HG03060 (cell line): ENCODE results near the gene SEMA6A.
A peak's percentile ranks its signal among the peaks of the same experiment; 100 is the strongest.

Experiments
- ATAC-seq: cut with Tn5 transposase; IDR thresholded peaks from one replicate; pipeline ENCODE4 v1.9.1; 2021; ENCODE audit warnings: low read depth, moderate number of reproducible peaks; ENCODE audit not compliant: unreplicated experiment

The SEMA6A gene

DNA sequence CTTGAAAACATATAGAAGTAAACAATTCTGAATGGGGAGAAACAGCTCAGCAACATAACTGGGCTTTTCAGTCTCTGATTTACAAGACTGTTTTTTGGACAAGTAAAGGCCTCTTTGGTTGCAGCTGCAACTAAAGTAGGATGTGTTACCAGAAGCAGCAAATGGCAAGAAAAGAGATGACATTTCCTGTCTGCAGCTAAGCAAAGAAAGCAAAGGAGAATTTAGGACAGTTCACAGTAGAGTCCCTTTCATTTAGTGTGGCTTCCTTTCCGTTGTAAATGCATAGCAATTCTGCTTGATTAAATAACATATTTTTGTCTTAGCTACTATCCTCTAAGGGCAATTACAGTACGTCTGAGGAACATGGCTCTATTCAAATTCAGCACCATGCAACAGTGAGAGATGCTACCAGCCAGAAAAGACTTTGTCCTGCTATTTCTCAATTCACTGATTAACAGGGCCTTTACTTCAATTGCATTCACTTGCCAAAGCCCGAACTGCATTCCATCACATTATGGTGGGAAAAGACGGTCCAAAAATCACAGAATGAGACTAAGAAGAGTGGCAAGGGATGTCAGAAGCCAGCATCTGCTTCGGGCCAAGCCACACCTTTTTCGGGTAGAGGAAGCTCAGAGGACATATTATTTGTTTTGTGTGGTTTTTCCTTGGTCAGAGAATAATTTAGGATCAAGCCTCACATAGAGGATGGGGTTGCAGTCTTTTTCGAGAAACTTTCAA lies 107.7 kb downstream of the SEMA6A start:
- ATAC-seq, result no peak

GRCh38 chr5:116465411-116465810 lies 109.2 kb downstream of the SEMA6A start:
- no peak for ATAC-seq

DNA sequence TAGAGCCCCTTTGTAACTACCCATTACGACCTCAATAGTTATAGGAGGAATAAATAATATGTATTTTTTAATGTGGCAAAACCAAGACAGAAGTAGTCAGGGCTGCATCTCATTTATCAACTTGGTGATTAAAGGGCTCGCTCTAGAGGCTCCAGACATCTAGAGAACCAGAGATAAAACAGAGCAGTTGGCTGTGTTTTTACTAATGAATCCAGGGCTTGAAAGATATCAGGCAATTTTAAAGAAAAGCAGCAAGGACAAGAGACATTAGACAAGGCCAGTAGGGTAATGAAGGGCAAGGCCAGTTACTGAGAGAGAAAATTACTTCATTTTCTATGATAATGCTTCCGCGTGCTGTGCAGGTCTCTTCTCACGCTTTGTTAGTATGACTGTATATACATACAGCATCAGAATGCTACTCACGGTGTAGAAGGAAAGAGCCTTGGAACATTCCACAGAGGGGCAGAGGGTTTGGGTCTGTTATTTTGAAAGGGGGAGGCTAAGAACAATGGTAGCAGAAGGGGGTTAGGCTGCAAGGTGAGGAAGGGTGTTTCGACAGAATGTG lies 110.4 kb downstream of the SEMA6A start:
- no peak for ATAC-seq

GRCh38 chr5:116462500-116462899 lies 112.1 kb downstream of the SEMA6A start:
- ATAC-seq, result no peak

- no peak for ATAC-seq
Measured at GRCh38 chr5:116459301-116459700, 115.3 kb downstream of the SEMA6A start.

DNA sequence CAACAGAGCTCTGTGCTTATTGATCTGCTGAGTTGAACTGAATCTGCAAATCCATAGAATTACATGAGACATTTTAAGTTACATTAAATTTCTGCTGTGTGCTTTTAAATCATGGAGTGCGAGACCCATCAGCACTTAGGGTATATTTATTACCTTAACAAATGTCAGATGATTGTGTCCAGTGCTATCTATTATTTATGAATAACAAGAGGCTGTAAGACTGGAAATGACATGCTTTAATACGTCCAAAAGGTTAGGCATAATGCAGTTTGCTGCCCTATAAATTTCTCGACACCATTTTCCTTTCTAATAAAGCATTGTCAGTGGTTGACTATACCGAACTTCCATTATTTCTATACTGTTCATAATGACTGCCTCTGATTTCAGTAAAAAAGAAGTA lies 117.6 kb downstream of the SEMA6A start:
- ATAC-seq, result no peak

- no peak for ATAC-seq
Measured at GRCh38 chr5:116456036-116456435, 118.6 kb downstream of the SEMA6A start.

GRCh38 chr5:116455061-116455460 lies 119.6 kb downstream of the SEMA6A start:
- ATAC-seq, result no peak

- ATAC-seq, result peak; percentile 96
Measured at GRCh38 chr5:116454417-116454927, 120.2 kb downstream of the SEMA6A start.

- no peak for ATAC-seq
Measured at GRCh38 chr5:116453988-116454411, 120.6 kb downstream of the SEMA6A start.

- no peak for ATAC-seq
Measured at GRCh38 chr5:116452774-116453368, 121.8 kb downstream of the SEMA6A start.

- ATAC-seq, result no peak
Measured at GRCh38 chr5:116451905-116452450, 122.6 kb downstream of the SEMA6A start.

DNA sequence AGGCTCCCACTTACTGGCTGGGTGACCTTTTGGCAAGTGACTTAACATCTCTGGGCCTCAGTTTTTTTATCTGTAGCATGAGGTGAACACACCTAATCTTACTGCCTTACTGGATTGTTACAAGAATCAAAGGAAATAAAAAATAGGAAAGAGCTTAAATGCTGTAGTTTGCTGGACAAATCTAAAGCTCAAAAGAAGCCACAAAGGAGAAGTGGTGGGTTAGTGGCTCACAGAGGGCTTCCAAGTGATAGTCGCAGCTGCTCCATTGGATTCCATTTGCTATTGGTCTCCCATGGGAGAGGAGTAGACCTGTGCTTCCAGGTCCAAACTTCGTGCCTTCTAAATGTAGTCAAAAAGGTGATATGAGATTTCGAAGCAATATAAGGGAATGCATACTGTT lies 123.6 kb downstream of the SEMA6A start:
- no peak for ATAC-seq

GRCh38 chr5:116449458-116449857 lies 125.2 kb downstream of the SEMA6A start:
- ATAC-seq, result no peak

- no peak for ATAC-seq
Measured at GRCh38 chr5:116448870-116449427, 125.7 kb downstream of the SEMA6A start.

GRCh38 chr5:116448450-116448849 lies 126.2 kb downstream of the SEMA6A start:
- no peak for ATAC-seq

- ATAC-seq, result no peak
Measured at GRCh38 chr5:116446356-116447005, 128.1 kb downstream of the SEMA6A start.

GRCh38 chr5:116445311-116445710 lies 129.3 kb downstream of the SEMA6A start:
- no peak for ATAC-seq

- no peak for ATAC-seq
Measured at GRCh38 chr5:116444373-116445295, 130.0 kb downstream of the SEMA6A start.
